Fibroblast of pulmonary artery (primary cell): Measurements from ENCODE around the gene FHIT.

Experiments
- DNase-seq: peaks from one replicate; pipeline ENCODE4 v3.0.0-alpha.2; 2010; ENCODE audit warnings: low read depth
- H3K4me3 ChIP-seq: replicated peaks from 2 replicates; pipeline ENCODE4 v1.5.1; 2011; ENCODE audit warnings: low read depth, mild to moderate bottlenecking, control low read depth, low read length, moderate library complexity
- CTCF ChIP-seq: IDR thresholded peaks from 2 replicates; pipeline ENCODE4 v1.5.1; 2011; ENCODE audit warnings: mild to moderate bottlenecking, control low read depth, low read length, inconsistent platforms; ENCODE audit errors: missing control alignments

FHIT gene

GRCh38 chr3:61251174-61251972 lies at the start of gene FHIT:
FHIT (minus strand) TSS chr3:61251452.
- peak within 1 kb of the TSS; percentile 77 for H3K4me3 ChIP-seq
- DNase-seq = peak; percentile 93
- TF ChIP-seq CTCF = no peak

GRCh38 chr3:61300786-61301185 lies 49.5 kb upstream of the FHIT start:
- no peak overlapping the region for H3K4me3 ChIP-seq
- no peak for DNase-seq
- no peak for TF ChIP-seq CTCF

- no peak for TF ChIP-seq CTCF
- no peak overlapping the region for H3K4me3 ChIP-seq
- DNase-seq = no peak
Observed at GRCh38 chr3:61300006-61300380, 48.7 kb upstream of the FHIT start.

- no peak for TF ChIP-seq CTCF
- no peak overlapping the region for H3K4me3 ChIP-seq
- no peak for DNase-seq
Observed at GRCh38 chr3:61299343-61300005, 48.2 kb upstream of the FHIT start.

- no peak for DNase-seq
- H3K4me3 ChIP-seq = no peak overlapping the region
- TF ChIP-seq CTCF = no peak
Observed at GRCh38 chr3:61297821-61298220, 46.6 kb upstream of the FHIT start.

GRCh38 chr3:61288446-61288845 lies 37.2 kb upstream of the FHIT start:
- no peak overlapping the region for H3K4me3 ChIP-seq
- DNase-seq = no peak
- TF ChIP-seq CTCF = no peak
